Measurements from ENCODE around the gene NKTR.

The NKTR gene

DNA sequence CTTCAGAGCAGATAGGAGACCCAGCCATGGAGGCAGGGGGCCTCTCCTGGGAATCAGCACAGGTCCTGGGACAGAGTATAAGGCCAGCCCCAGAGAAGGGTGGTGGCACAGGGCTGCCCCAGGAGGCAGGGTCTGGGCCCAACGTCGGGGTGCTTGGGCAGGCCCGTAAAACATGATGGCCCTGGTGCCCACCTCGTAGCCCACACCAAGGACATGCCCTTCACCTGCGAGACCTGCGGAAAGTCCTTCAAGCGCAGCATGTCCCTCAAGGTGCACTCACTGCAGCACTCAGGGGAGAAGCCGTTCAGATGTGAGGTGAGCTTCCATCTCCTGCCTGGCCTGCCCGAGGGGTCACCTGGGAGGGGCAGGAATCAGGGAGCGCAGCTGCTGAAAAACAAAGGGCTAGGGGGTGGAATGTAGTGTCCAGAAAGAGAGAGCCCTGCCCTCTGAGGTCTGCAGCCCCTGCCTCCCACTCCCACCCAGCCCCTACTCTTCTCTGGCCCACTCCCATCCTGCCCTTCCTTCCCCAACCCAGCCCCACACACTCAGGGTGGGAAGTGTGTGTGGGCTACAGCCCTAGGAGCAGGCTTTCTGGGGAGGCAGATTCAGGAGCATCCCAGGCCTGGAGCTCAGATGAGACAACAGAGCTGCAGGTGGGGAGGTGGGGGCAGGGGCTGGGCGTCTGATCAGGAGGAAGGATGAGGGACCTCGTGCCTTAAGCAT is 62.5 kb downstream of the NKTR start:
- DNase-seq (ENCODE audit: low spot score), result no peak

GRCh38 chr3:42663581-42664437 is 63.3 kb downstream of the NKTR start:
- DNase-seq (ENCODE audit: low spot score), result no peak

DNA sequence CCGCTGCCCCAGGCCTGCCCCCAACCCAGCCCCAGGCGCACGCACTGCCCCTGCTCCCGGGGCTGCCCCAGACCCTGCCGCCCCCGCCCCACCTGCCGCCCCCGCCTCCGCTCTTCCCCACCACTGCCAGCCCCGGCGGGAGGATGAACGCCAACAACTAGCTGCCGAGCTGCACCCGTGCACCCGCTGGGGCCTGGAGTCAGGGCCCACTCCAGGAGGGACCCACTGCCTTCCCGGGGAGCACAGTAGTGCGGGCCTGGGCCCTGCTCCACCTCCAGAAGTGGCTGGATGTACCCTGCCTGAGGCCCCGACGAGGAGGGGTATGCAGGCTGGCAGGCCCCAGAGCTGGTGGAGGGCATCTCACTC is 63.9 kb downstream of the NKTR start:
- no peak for DNase-seq (ENCODE audit: low spot score)

DNA sequence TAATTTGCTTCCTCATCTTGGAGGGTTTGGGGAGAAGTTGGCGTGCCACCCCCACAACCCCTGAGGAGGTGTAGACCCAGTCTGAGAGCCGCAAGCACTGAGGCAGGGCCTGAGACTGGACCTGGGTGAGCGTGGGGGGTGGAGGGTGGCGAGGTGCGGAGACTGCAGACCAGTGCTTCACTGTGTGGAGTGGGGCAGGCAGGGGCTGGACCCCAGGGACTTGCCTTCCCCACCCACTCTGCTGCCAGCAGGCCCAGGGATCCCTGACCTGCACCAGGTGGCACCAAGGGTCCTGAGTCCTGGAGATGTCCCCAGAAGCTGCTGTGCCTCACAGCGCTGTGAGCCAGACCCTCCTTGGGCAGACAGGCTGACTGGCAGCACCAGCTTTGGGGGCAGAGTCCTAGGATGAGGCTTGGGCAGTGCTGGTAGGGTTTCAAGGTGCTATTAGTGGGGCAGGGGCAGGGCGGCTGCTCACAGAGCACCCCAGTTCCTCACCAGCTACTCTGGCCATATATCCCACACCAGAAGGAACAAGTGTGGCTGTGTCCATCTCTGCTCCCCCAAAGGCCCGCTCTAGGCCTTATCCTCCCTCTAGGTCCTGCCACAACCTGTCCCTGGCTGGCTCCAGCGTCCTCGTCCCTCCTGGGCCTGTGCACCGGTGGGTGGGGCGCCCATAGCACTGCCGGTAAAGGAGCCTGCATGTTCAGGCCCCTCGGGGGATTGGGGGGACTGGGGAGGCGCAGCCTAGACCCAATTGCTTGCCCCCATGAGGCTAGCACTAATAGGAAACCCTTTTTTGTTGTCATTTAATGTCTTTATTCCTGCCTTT is 64.8 kb downstream of the NKTR start:
- no peak for DNase-seq (ENCODE audit: low spot score)

- no peak for DNase-seq (ENCODE audit: low spot score)
Measured at GRCh38 chr3:42666022-42666421, 65.5 kb downstream of the NKTR start.

DNA sequence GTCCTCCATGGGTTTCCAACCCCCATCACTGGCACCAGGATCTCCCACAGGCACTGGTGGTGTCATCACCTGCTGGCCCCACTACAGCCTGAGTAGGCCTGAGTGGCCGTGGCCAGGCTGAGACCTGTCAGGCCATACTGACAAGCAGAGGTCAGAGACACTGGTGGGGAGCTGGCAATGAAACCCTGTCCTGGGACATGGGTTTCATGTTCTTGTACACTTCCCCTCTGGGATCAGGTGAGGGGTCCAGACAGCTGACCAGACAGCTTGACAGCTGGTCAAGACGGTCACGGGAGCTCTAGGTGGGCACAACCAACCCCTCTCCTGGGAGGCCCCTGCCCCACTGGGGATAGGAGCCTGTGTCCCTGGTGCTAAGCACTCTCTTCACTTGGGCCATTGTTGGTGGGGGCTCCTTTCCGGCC is 66.1 kb downstream of the NKTR start:
- no peak for DNase-seq (ENCODE audit: low spot score)

GRCh38 chr3:42667096-42667522 is 66.6 kb downstream of the NKTR start:
- no peak for DNase-seq (ENCODE audit: low spot score)

DNA sequence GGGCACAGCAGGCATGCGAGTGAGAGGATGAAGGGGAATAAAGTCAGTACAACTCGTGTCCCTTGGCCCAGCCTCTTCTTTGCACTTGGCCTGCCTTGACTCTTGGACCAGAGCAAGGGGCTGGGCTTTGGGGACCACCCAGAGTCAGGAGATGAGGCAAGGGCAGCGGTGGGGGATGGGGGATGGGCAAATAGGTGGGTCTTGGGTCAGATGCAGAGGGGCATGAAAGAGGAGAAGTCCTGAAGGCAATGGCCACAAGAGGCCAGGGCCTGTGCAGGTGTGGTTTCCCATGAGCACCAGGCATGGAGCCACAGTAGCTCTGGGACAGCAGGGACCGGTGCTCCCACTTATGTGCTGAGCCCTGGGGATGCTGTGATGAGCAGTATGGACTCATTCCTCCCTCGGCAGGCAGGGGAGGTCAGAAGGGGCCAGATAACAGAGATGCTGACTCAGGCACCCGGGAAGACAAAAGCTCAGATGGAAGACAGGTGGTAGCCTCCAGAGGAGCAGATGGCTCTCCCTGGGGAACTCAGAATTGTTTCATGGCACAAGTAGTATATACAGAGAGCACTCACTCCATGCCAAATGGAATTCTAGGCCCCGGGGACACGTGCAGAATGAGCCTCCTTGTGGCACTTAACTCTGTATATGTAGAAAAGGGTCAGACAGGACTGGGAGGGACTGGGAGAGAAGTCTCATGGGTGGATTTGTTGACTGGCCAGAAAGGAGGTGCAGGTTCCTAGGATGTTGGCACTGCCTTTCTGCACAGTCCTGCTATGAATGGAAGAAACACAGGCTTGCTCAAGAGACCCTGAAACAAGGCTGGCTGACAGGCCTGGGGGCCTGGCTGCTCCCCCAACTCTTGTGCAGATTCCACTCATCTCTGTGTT is 67.3 kb downstream of the NKTR start:
- no peak for DNase-seq (ENCODE audit: low spot score)

DNA sequence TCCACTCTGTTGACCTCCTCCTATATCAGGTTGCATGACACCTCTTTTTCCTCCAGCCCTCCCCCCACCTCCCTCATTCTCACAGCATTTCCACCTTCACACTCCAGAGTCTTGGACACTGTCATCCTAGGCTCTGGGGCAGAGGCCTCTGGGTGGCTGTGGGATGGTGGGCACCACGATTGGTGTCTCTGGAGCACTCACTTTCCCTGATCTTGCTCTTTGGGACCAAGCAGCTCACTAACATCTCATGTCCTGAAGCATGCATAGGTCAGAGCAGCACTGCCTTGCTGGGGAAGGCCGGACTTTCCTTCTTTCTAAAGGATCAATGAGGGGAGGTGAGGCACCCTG is 67.9 kb downstream of the NKTR start:
- no peak for DNase-seq (ENCODE audit: low spot score)

DNA sequence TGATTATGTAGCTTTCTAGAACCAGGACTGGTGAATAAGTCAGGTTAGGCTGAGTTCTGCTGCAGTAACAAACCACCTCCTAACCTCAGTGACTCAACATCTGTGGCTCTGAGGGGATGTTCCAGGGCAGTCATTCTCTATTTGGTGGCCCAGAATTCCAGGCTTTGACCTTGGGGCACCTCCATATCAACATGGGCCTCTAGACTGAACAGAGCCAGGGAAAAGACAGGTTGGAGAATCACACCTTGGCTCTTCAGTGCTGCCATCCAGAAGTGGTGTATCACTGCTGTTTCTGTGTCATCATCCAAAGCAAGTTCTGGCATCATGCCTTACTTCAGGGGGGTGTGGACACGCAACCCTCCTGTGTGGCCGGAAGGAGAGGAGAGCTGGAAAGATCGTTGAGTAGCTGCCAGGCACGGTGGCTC is 68.3 kb downstream of the NKTR start:
- no peak for DNase-seq (ENCODE audit: low spot score)

GRCh38 chr3:42670051-42670576 is 69.6 kb downstream of the NKTR start:
- no peak for DNase-seq (ENCODE audit: low spot score)

DNA sequence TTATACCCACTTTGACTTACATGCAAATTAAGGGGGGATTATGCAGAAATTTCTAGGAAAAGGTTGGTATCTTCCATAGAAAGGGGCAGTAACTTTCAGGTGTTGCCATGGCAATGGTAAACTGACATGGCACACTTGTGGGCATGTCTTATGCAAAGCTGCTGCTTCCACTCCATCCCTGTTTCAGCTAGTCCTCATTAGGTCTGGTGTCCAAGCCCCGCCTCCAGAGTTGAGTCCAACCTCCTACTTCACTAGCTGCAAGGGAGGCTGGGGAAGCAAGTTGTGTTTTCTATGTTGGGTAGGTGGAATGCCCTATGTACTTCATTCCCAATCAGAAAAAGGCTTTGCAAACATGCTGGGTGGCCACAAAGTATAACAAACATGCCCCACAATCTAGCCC is 70.2 kb downstream of the NKTR start:
- DNase-seq (ENCODE audit: low spot score), result no peak

- no peak for DNase-seq (ENCODE audit: low spot score)
Measured at GRCh38 chr3:42672515-42672914, 72.0 kb downstream of the NKTR start.

- no peak for DNase-seq (ENCODE audit: low spot score)
Measured at GRCh38 chr3:42673082-42673481, 72.6 kb downstream of the NKTR start.

- no peak for DNase-seq (ENCODE audit: low spot score)
Measured at GRCh38 chr3:42674146-42674545, 73.7 kb downstream of the NKTR start.

GRCh38 chr3:42675909-42676308 is 75.4 kb downstream of the NKTR start:
- no peak for DNase-seq (ENCODE audit: low spot score)

DNA sequence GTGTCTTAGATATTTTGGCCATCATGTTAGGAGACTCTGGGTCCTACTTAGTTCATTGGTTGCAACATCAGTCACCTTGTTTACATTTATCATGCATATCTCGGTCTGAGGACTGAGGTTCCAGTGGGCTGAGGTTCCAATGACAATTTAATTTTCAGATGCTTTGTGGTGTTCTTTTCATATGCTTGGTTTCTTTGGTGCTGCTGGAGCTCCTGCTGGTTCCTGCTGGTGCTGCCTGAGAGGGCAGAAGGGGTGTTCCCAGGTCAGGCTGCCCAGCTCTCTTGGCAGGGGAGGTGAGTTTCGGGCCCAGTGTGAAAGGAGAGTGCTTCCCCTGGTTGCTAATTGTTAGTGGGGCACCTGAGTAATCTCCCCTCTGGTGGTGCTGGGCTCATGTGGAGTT is 78.0 kb downstream of the NKTR start:
- DNase-seq (ENCODE audit: low spot score), result no peak

- no peak for DNase-seq (ENCODE audit: low spot score)
Measured at GRCh38 chr3:42680271-42680670, 79.8 kb downstream of the NKTR start.

DNA sequence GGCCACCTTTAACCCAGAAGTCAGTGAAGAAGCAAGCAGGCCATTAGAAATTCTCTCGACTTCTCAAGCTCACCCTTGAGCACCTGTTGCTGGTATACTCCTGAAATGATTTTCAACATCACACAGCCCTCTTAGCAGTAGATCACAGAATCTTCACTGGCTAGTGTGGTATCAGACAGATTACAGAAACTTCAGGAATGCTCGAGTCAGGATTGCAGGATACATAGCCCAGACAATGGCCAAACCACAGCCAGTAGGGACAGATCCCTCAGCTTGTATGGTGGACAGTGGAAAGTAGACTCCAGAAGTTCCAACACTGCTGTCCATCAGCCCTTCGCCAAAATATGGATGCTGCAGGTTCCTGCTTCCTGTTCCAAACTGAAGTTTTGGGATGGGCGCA is 80.3 kb downstream of the NKTR start:
- DNase-seq (ENCODE audit: low spot score), result no peak

DNA sequence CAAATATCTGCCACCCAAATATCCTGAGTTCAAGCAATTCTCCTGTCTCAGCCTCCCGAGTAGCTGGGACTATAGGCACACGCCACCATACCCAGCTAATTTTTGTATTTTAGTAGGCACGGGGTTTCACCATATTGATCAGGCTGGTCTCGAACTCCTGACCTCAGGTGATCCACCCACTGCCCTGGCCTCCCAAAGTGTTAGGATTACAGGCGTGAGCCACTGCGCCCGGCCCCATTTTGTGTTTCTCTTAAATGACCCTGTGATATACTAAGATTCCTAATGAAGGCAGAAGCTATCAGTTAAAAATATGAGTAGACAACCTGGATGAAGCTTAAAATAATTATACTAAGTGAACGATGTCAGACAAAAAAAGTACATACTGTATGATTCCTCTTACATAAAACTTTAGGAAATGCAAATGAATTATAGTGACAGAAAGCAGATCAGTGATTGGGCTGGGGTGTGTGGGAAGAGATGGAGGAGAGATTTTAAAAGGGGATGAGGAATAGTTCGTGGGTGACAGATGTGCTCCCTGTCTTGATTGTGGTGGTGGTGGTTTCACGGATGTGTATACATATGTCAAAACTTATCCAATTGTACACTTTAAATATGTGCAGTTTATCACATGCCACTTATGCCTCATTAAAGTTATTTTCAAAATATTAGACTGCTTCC is 81.0 kb downstream of the NKTR start:
- DNase-seq (ENCODE audit: low spot score), result no peak

All from hematopoietic multipotent progenitor cell treated with erythropoietin and hydrocortisone succinate and interleukin-3 and kit ligand, for 15 days (in vitro differentiated cells).